ENCODE results near the gene SPTBN4. TPM values are rescaled to one million over a fixed set of nuclear protein-coding genes. Genes with fewer than 3 reads are reported as not detected.

SPTBN4 gene
- total RNA-seq, 1 experiment from 2014 or later = 0.48 TPM

DNA sequence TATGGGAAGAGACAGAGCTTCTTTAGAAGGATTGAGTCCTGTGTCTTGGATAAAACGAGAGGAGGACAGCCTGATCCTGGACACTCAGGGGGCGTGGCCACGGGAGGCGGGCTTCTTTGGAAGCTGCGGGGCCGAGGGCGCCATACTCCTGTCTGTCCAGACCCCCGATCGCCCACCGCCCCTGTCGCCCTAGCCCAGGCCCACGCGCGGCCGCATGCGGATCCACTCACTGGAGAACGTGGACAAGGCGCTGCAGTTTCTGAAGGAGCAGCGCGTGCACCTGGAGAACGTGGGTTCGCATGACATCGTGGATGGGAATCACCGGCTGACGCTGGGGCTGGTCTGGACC is 23.1 kb downstream of the SPTBN4 start:
- intact Hi-C loops (cut with micrococcal nuclease; ENCODE audit: unreplicated experiment) = no loop called here
- CTCF ChIA-PET = interaction anchor here (1.0 kb wide), 1 partner anchor 32 kb away, joined by 3 read pairs; no protein-coding TSS in a partner anchor
- BruUV-seq (replicated peaks) = no TSS peak

DNA sequence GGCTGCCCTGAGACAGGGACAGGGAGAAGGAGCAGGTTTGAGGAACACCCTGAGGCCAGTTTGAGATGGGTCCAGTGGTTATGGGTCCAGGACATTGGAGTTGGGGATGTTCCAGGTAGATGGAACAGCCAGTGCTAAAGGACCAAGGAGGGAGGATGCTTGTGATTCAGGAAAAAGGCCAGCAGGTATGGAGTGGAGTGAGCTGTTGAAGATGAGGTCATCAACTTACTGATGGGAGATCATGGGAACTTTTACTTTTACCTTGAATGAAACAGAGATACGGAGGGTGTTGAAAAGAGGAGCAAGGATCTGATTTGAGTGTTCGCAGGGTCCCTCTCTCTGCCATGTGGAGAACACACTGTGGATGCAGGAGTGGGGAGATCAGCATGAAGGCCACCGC is 25.5 kb downstream of the SPTBN4 start:
- no peaks in the 10 kb centered on the region for H3K4me1 ChIP-seq (replicated peaks; ENCODE audit: insufficient read depth)
- intact Hi-C loops (cut with micrococcal nuclease; ENCODE audit: unreplicated experiment) = no loop called here
- H3F3A ChIP-seq (ENCODE audit: insufficient read depth, low read depth) = 0 out of 2 replicates have a peak, but pooled peaks cover 4% of the 10 kb centered on the region
- POLR2A ChIA-PET (ENCODE audit: unreplicated experiment) = no interaction called here
- no peaks in the 10 kb centered on the region for H4K20me1 ChIP-seq (ENCODE audit: insufficient read depth)
- no peaks in the 10 kb centered on the region for H3K9me3 ChIP-seq (ENCODE audit: insufficient read depth, low read depth)
- H3K27ac ChIP-seq = no peak overlapping the region
- no peak overlapping the region for H3K4me3 ChIP-seq
- CTCF ChIA-PET = no interaction called here
- no peaks in the 10 kb centered on the region for H3K9me2 ChIP-seq (ENCODE audit: insufficient read depth)
- peaks cover 13% of the 10 kb centered on the region for H3K27me3 ChIP-seq (ENCODE audit: insufficient read depth, low read depth)
- DNase-seq = no peak
- H2AFZ ChIP-seq = no peak overlapping the region
- H3K79me2 ChIP-seq (ENCODE audit: low read depth) = no peaks in the 10 kb centered on the region
- no TSS peak for BruUV-seq (replicated peaks)
- no peak for TF ChIP-seq EZH2 (IDR thresholded peaks at IDR 0.05; ENCODE audit: low read depth)
- TF ChIP-seq, protein P1, sequence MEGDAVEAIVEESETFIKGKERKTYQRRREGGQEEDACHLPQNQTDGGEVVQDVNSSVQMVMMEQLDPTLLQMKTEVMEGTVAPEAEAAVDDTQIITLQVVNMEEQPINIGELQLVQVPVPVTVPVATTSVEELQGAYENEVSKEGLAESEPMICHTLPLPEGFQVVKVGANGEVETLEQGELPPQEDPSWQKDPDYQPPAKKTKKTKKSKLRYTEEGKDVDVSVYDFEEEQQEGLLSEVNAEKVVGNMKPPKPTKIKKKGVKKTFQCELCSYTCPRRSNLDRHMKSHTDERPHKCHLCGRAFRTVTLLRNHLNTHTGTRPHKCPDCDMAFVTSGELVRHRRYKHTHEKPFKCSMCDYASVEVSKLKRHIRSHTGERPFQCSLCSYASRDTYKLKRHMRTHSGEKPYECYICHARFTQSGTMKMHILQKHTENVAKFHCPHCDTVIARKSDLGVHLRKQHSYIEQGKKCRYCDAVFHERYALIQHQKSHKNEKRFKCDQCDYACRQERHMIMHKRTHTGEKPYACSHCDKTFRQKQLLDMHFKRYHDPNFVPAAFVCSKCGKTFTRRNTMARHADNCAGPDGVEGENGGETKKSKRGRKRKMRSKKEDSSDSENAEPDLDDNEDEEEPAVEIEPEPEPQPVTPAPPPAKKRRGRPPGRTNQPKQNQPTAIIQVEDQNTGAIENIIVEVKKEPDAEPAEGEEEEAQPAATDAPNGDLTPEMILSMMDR (conservative IDR thresholded peaks at IDR 0.05) = no peak
- no peak overlapping the region for H3K4me2 ChIP-seq
- H3K36me3 ChIP-seq (ENCODE audit: low read depth) = no peaks in the 10 kb centered on the region

More for the DNA sequence above, 23.1 kb downstream of the SPTBN4 start:
- DNase-seq = no peak
- Histone ChIP-seq H3K9me3 (ENCODE audit: insufficient read depth, low read depth) (no peaks in the 10 kb centered on the region), H3K79me2 (ENCODE audit: low read depth) (no peaks in the 10 kb centered on the region), H2AFZ (no peak overlapping the region), H3F3A (ENCODE audit: insufficient read depth, low read depth) (0 out of 2 replicates have a peak, but pooled peaks cover 4% of the 10 kb centered on the region), H4K20me1 (ENCODE audit: insufficient read depth) (no peaks in the 10 kb centered on the region), H3K9me2 (ENCODE audit: insufficient read depth) (no peaks in the 10 kb centered on the region), H3K4me2 (no peak overlapping the region), H3K27ac (no peak overlapping the region), H3K4me1 (replicated peaks; ENCODE audit: insufficient read depth) (no peaks in the 10 kb centered on the region), H3K36me3 (ENCODE audit: low read depth) (no peaks in the 10 kb centered on the region), H3K4me3 (no peak overlapping the region), H3K27me3 (ENCODE audit: insufficient read depth, low read depth) (peaks cover 10% of the 10 kb centered on the region)
- TF ChIP-seq, protein P1 (conservative IDR thresholded peaks at IDR 0.05) = no peak
- TF ChIP-seq EZH2 (IDR thresholded peaks at IDR 0.05; ENCODE audit: low read depth) = no peak
- POLR2A ChIA-PET (ENCODE audit: unreplicated experiment) = interaction anchor here (0.7 kb wide), 1 partner anchor 683 kb away, joined by 5 read pairs; no protein-coding TSS in a partner anchor

DNA sequence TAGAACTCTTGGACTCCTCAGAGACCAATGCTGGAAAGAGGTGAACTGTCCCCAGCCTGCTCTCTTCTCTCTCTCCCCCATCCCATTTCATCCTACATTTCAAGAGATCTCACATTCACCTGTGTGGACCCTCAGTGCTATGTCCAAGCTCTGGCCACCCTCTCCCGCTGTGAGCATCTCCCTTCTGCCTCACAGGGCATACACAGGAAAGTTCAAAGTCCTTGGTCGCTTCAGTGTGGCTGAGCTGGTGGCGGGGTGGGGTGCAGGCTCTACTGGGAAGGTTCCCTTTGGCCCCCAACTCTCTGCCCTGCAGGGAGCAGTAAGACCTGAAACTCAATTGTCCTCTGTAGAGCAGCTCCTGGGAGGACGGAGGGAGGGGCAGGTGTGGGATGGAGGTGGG is 27.0 kb downstream of the SPTBN4 start:
- Histone ChIP-seq H3K27ac (no peak overlapping the region), H3K4me1 (replicated peaks; ENCODE audit: insufficient read depth) (no peaks in the 10 kb centered on the region), H2AFZ (no peak overlapping the region), H3K79me2 (ENCODE audit: low read depth) (no peaks in the 10 kb centered on the region), H3K9me3 (ENCODE audit: insufficient read depth, low read depth) (no peaks in the 10 kb centered on the region), H3K27me3 (ENCODE audit: insufficient read depth, low read depth) (peaks cover 13% of the 10 kb centered on the region), H3K36me3 (ENCODE audit: low read depth) (no peaks in the 10 kb centered on the region), H3K9me2 (ENCODE audit: insufficient read depth) (no peaks in the 10 kb centered on the region), H3F3A (ENCODE audit: insufficient read depth, low read depth) (0 out of 2 replicates have a peak, but pooled peaks cover 4% of the 10 kb centered on the region), H3K4me3 (no peak overlapping the region), H3K4me2 (no peak overlapping the region), H4K20me1 (ENCODE audit: insufficient read depth) (no peaks in the 10 kb centered on the region)
- TF ChIP-seq EZH2 (IDR thresholded peaks at IDR 0.05; ENCODE audit: low read depth) = no peak
- TF ChIP-seq, protein P1 (conservative IDR thresholded peaks at IDR 0.05) = no peak
- CTCF ChIA-PET = interaction anchor here (0.6 kb wide), 1 partner anchor 76 kb away, joined by 8 read pairs; no protein-coding TSS in a partner anchor
- no peak for DNase-seq
- BruUV-seq (replicated peaks) = no TSS peak
- POLR2A ChIA-PET (ENCODE audit: unreplicated experiment) = interaction anchor here (0.7 kb wide), 1 partner anchor 647 kb away, joined by 5 read pairs; no protein-coding TSS in a partner anchor
- intact Hi-C loops (cut with micrococcal nuclease; ENCODE audit: unreplicated experiment) = no loop called here

All from PC-9 (cell line).